Measurements from ENCODE around the gene ARMC12.
"Not testable (repeated sequence)": the region's sequence is repeated elsewhere in the genome, so short reads cannot be mapped to it uniquely, and the experiment has no call there.

The ARMC12 gene

DNA sequence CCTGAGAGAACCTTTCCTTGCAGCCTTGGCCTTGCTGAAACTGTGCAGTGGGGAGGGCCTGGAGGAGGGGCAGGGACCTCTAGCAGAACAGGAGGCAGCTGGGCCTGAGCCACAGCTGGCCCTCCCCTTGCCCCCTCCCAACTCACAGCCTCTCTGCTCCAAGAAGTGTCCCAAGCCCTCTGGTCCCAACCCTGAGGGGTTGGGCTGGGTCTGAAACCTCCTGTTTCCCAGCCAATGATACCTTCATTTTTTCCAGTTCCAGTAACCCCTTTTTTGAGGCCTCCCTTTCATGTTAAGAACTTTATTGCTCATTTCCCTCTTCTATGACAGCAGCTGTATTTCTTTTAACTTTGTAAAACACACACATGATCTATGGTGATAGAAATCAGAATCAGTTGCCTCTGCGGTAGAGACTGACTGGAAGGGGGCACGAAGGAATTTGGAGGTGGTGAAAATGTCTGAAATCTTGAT, 17.9 kb upstream of the ARMC12 start:
- DNase-seq = no peak

DNA sequence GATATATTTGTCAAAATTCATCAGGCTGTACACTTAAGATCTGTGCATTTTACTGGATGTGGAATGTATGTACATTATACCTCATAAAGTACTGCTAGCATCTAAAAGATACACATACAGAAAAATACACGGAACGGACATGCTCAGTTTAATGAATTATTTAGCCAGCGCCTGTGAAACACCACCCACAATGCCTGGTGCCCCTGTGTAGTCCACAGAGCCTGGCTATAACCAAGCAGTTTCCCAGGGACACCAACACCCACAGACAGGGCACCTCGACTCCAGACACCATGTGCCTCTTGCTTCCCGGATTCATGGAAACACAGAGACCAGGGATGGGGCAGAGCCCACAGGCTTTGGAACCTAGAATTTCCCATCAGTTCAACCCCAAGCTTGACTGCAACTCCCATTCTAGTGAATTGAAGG, 17.4 kb upstream of the ARMC12 start:
- peak in 1 of 14 donors; percentile 69 for DNase-seq

DNA sequence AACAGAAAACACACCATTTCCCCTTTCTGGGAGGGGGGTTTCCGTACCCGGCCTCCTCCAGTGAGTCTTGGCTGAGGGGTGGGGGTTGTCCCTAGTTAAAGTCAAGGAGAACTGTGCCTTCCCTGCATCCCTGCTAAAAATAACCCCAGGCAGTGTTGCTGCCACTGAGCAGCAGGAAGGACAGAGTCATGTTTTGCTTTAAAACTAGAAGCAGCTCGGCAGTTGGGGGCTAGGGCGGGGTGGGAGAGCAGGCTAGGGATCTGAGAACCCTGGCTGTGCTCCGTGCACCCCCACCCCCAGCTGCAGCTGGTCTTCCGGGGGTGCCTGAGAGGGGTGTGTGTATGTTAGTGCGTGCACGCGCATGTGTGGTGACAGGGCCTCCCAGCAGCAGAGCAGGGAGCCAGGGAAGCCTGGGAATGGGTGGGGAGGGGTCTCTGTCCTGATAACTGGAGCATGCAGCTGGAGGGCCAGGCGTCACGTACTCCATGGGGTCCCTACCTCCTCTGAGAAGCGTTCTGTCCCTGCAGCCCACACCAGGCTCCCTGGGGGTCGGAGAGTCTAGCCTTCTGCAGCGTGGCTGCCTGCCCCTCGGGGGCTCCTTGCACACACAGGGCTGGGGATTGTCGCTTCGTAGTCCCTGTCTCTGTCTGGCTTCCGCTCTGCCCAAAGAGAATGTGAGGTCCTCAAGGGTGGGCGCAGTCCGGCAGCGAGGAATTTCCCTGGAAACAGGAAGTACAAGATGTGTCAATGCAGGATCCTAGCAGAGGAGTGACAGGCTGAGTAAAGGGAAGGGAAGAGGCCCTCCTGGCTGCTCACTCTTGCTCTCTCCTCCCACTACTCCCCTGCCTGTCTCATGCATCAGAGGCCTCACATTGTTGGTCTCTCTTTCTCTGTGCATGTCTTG, 16.8 kb upstream of the ARMC12 start:
- peak in 9 of 14 donors; percentile 20 to 68 (median 46) for DNase-seq

DNA sequence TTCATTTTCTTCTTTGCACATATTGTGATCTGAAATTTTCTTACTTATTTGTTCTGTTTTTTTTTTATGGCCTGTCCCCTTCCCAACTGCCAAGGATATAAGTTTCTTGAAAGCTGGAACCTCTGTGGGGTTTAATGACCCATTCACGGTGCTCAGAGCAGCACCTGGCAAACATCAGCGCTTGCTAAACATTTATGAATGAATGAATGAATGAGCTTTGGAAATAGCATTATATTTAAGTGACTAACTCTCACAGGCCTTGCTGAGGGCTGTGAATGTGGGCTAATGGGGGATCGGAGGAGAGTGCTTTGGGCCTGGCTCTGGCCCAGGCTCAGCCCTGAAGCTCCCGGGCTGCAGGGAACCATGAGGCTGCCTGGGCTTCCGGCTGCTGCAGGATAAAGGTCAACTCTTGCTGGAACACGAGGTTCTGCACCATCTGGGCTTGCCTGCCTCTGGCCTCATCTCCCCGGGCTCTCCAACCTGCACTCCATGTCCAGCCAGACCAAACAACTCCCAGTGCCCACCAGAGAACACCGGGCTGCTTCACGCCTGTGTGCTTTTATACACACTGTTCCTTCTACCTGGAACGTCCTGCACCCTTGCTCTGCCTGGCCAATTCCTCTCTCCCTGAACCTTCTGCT, 14.6 kb upstream of the ARMC12 start:
- no peak for DNase-seq

DNA sequence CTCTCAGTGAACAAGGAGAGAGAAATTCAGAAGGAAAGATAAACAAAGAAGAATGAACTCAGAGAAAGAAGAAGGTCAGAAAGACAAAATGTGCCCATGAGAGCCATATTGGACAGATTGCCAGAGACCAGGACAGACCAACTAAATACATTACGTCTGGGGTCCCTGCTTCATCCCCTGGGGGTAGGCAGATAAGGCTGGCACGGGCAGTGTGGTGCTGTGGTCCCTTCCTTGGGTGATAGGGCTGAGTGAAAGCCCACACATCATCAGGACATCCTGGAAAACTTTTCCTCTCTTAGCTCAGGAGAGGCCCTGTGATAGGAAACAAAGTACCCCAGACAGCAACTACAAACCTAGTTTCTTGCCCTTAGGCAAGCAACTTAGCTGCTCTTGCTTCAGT, 13.2 kb upstream of the ARMC12 start:
- DNase-seq = no peak

DNA sequence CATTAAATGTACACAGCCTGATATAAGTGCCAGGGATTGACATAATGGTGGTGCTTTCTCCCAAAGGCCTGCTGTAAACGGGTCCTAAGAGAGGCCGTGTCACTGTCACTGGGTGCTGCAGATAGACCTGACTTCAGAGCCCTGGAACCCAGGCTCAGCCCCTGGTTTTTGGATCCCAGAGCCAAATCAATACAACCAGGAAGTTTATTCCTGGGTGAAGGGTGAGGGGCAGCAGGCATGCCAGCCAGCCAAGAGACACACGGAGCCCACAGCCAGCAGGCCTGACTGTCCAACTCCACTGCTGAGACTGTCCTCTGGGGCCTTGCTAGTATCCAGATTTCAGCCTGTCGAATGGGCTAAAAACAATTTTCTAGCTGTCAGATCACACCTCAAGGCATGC, 12.8 kb upstream of the ARMC12 start:
- DNase-seq = no peak

DNA sequence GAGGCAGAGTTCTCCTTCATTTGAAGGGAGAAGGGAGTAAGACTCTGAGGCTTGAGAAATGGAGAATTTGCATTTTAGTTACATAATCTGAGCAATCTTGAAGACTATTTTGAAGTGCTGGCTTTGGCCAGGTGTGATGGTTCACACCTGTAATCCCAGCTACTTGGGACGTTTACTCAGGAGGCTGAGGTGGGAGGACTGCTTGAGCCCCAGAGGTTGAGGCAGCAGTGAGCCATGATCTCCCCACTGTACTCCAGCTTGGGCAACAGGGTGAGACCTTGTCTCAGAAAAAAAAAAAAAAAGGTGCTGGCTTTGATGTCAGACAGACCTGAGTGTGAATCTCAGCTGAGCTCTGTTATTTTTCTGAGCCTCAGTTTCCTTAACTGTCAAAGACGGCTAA, 12.4 kb upstream of the ARMC12 start:
- no peak for DNase-seq

DNA sequence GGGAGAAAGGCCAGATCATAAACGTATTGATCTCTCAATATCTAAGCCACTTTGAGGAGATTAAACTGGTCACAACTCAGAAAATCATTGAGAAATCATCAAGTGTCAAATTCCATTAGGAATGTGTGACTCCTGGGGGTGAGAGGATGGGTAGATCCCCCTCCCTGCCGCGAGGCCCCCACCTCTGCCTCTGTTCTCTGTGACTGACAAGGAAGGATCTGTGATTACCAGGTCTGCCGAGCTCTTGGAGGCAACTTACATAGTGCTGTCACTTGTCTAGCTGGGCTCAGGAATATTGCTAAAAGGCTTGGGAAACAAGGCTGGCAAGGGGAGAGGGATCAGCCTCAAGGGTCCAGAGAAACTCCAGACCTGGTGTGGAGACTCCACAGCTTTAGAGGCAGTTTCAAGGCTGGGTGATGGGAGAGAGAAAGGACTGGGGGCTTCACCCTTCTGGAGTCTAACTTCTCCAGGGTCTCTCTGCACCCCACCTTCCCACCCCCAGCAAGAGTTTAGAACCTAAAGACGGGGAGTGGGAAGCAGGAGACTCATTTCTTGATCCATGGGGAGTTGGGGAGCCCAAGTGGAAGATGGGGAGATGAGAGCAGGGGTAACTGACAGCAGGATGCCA, 11.6 kb upstream of the ARMC12 start:
- peak in 1 of 14 donors; percentile 66 for DNase-seq

DNA sequence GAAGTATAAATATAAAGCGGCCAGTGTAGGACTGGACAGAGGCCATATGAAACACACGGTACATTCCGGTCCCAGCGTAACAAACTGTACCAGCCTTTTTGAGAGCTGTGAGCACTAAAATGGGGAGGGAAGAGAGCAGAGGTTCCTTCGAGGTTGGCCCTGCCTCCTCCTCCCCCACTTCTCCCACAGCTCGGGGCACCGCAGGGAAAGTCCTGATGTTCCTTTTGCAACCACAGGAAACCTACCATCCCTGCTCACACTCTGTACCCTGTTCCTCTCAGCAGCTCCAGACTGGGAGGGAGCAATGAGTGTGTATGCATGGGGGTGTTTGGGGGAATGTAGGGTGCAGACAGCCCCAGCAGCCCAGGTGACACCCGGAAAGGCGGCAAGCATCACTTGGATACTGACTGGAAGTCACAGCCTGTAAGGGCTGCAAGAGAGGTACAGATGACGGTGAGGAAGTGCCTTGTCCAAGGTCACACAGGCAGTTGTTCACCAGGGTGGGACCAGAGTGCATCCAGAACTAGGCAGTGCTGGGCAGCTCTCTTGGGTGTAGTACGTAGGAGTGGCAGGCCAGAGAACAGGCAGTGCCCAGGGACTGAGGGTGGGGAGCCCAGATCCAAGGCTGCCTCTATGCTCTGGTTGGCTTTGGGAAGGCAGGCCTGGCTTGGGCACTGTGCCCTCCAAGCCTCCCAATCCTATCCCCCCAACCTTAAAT, 11.0 kb upstream of the ARMC12 start:
- DNase-seq = peak in 8 of 14 donors; percentile 20 to 66 (median 46)

DNA sequence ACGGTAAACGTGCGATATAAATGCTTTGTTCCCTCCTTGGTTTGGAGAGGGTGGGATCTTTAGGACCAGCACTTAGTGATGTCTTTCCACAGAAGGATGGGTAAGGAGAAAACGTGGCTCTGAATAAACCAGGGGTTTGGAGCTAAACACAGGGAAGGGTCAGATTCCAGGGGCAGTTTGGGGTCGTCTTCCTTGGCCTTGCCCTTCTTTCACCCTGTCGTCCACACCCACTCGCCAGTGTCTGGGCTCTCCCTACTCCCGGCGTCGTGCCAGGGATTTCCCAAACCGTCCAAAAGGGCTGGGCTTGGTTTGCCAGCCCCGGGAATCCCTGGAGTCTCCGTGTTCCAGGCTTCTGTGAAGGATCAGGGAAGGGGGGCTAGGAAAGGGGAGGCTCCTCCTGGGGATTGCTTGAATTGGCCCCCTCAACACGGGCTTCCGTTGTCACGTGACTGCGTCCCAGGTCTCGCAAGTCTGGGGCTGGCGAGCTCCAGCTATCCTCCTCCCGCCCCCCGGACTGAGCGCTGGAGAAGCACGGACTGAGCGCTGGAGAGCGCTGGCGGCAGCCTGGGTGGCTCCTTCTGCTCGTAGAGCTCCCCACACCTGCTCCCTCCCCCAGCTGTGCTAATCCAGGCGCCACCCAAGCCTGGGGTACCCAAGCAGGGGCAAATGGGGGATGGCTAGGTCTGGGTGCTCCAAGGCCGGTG, 9.4 kb upstream of the ARMC12 start:
- peak in 7 of 14 donors; percentile 58 to 89 (median 80) for DNase-seq

DNA sequence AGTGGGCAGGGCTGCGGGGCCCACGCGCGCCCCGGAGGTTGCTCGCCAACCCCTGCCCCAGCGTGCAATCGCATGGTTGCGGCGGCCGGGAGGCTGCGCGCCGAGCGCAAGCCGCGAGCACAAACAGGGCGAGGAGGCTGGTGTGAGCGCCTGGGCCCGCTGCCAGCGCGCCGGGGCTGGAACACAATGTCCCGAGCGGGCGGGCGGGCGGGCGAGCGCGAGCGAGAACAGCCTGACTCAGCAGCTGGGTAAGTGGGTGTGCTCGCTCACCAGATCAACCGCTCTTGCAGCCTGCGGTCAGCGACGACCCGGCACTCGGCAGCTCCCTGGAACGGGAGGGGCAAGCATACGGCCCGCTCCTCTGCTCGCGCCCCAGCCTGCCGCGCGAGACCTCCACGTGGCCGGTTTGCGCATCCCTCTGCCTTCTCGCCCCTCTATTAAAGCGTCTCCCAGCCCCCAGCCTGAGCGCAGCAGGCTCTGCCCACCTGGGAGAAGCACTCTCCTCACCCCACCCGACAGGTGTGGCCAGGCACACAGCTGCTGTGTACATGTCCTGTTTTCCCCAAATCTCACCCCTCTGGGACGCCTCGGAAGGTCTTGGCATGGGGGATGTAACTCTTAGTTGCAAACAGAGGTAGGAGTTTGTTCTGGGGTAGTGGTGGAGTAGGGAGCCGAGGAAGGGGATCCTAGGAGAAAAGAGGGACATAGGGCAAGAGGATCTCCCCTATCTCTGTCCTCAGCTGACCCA, 8.7 kb upstream of the ARMC12 start:
- DNase-seq = peak; percentile 48 to 95 (median 87)

DNA sequence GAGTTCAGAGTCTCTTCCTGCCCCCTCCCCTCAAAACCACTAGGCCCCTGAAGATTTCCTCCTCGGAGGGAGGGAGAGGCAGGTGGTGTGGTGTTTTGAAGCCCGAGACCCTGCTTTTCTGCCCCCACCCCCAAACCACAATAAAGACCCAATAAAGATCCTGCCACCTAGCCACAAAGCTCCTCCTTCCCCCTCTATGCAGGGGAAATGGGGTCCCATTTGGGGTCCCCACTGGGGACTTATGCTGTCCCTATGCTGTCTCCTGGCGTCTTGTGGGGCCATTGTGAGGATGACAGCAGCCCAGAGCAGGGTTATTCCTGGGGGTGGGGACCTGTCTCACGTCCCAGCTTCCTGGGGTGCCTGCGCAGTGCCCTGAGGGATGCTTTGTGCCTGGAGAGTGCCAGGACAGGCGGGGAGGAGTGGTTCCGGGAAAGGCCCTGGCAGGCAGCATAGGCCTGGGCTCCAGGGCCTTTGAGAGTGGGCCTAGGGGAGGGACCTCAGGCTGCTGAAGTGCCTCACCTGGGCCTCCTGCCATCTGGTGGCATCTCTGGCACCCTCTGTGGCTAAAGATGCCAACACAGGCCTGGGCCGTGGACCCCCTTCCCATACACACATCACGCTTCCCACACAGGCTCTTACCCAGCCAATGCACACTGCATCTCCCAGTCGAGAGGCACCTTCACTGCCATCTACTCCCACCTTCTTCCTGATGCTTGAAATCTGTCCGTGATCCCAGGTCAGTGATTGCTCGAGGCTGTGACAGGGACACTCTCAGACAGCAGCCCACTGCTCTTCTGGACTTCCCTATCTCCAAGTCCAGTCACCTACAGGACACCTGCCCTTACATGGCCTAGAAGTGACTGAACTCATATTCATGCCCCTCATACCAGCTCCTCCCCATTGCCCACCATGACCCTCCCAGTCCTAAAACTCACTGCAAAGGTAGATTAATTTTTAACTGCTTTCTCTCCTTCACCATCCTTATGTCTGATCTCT, 7.9 kb upstream of the ARMC12 start:
- DNase-seq = peak in 8 of 14 donors; percentile 21 to 71 (median 40)

DNA sequence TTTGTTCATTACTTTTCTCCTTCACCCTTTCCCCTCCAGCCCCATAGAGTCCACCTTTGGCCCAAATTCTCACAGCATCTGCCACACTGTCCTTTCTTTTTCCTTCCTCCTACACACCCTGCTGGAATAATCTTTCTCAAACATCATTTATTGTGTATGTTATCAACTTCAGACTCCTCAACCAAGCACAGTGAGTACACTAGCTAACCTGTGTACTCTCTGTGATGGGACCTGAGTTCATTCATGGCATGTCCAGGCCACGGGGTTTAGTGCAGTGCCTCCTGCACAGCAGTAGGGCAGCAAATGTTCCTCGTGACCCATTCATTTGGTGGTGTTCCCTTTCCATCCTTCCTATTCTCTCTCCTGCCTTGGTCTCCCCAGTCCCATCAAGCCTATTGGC, 7.1 kb upstream of the ARMC12 start:
- no peak for DNase-seq

DNA sequence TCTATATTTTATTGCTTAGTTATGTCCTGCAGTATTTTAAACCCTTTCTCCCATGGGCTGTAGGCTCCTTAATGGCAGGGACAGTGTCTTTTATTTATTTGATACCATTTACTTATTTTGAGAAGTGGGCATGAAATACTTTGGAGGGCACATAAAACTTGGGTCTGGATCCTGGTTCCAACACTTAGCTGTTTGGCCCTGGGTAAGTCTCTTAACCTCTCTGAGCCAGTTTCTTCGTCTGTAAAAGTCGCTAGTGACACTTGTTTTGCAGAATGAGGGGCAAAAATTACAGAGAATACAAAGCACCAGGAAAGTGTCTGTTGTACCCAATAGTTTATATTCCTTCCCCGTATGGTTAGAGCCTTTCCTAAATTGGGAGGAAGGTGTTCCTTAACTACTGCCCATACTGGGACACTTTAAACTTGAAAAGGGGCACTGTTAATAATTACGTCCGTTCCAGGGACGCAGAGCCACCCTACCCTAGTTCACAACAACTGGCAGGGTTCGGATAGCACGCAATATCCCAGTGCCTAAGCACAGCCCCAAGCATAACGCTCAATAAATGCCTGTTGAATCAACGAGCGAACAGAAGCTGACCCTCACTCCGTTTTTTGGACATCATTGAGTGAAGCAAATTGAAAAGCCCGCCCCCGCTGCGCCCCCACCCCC, 6.0 kb upstream of the ARMC12 start:
- DNase-seq = no peak

DNA sequence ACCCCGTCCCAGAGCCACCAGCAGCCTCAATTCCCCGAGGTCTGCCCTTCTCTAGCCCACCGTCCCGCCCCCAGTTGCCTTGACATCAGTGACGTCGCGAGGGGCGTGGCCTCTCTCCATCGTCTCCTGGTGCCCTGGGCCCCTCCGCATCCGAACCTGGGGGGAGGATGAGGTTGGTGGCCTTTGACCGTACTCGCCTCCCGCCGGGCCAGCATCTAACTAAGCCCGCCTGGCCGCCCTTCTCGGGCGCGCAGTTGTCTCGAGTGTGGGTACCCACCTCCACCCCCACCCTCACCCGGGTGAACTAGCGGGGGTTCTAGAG, 5.5 kb upstream of the ARMC12 start:
- DNase-seq = peak; percentile 22 to 94 (median 85)

DNA sequence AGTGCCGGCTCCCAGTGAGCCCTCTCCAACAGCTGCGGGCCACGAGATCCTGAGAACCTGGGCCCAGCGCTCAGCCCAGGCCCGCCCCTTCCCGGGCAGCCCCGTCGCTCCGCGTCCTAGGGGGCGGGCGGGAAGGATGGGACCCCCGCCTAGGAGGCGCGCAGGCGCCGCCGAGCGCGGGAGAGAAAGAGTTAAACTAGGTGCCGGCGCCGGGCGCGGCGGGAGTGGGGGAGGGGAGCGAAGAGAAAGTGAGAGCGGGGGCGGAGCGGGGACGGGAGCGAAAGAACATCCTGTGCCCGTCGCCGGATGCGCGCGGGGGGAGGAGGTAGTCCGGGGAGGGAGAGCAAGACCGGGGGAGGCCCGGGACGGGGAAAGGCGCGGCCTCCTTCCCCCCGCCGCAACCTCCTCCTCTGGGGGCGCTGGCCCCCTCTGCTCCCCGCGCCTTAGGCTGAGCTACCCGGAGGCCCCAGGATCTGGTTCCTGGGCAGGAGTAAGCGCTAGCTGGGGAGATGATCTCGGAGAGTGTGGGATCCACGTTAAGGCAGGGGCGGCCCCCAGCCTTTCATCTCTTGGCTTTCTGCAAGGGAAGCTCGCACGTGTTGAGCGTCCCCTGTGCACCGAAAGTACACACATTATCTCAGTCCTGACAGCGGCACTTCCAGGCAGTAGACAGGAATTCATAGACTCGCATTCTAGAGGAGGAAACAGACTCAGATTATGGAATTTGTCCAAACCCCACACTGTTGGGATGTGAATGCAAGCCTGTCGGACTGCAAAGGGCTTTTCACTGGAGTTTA, 4.9 kb upstream of the ARMC12 start:
- DNase-seq = peak in 13 of 14 donors; percentile 43 to 91 (median 84)

DNA sequence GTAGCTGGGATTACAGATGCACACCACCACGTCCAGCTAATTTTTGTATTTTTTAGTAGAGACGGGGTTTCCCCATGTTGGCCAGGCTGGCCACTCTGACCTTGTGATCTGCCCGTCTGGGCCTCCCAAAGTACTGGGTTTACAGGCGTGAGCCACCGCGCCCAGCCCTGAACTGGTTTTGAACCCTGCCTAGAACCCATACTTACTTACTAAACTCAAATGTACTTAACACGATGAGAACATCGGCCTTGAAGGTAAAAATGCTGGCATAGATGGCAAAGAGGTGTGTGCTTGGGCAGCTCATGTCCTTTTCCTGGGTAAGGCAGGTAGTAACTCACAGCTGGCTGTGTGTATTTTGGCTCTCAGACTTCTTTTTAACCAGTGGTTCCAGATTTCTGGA, 3.2 kb upstream of the ARMC12 start:
- DNase-seq = no peak

DNA sequence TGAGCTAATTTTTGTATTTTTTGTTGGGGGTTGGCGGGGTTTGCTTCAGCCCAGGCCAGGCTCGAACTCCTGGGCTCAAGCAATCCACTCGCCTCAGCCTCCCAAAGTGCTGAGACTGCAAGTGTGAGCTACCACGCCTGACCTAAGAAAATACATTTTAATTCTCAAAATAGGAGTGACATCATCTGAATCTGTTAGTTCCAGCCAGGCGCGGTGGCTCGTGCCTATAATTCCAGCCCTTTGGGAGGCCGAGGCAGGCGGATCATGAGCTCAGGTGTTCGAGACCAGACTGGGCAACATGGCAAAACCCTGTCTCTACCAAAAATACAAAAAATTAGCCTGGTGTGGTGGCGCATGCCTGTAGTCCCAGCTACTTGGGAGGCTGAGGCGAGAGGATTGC, 2.5 kb upstream of the ARMC12 start:
- DNase-seq = not testable (repeated sequence)
